HG03060 (cell line): Measurements from ENCODE around the gene UTY.

Experiments used
- ATAC-seq: cut with Tn5 transposase; IDR thresholded peaks from one replicate; pipeline ENCODE4 v1.9.1; 2021; ENCODE audit warnings: low read depth, moderate number of reproducible peaks; ENCODE audit not compliant: unreplicated experiment

UTY gene

GRCh38 chrY:13479828-13480227 lies at the start of gene UTY:
TSS of gene UTY (minus strand) at chrY:13480033. CDS start at chrY:13479665, 368 bp downstream.
- peak; percentile 89 for ATAC-seq

GRCh38 chrY:13520474-13520873 lies 40.6 kb upstream of the UTY start:
- no peak for ATAC-seq

- ATAC-seq = no peak
These were observed 21.4 kb upstream of the UTY start for GRCh38 chrY:13501215-13501614.

GRCh38 chrY:13493737-13494136 lies 13.9 kb upstream of the UTY start:
- no peak for ATAC-seq

GRCh38 chrY:13492408-13492807 lies 12.6 kb upstream of the UTY start:
- no peak for ATAC-seq

- ATAC-seq = no peak
These were observed 8.9 kb upstream of the UTY start for GRCh38 chrY:13488738-13489137.

- no peak for ATAC-seq
These were observed 617 bp downstream of the UTY start for GRCh38 chrY:13479121-13479711.

- no peak for ATAC-seq
These were observed 1.6 kb downstream of the UTY start for GRCh38 chrY:13478126-13478785.

GRCh38 chrY:13474997-13475396 lies 4.8 kb downstream of the UTY start:
- ATAC-seq = no peak

GRCh38 chrY:13451572-13451971 lies 28.3 kb downstream of the UTY start:
- no peak for ATAC-seq

GRCh38 chrY:13450596-13451130 lies 29.2 kb downstream of the UTY start:
- no peak for ATAC-seq

- ATAC-seq = no peak
These were observed 34.3 kb downstream of the UTY start for GRCh38 chrY:13445566-13445965.

- ATAC-seq = no peak
These were observed 36.7 kb downstream of the UTY start for GRCh38 chrY:13443146-13443545.

GRCh38 chrY:13440811-13441210 lies 39.0 kb downstream of the UTY start:
- ATAC-seq = no peak

GRCh38 chrY:13435968-13436937 lies 43.6 kb downstream of the UTY start:
- peak; percentile 90 for ATAC-seq

GRCh38 chrY:13435206-13435967 lies 44.4 kb downstream of the UTY start:
- ATAC-seq = no peak

- ATAC-seq = no peak
These were observed 47.4 kb downstream of the UTY start for GRCh38 chrY:13432293-13433025.

- no peak for ATAC-seq
These were observed 50.3 kb downstream of the UTY start for GRCh38 chrY:13429551-13429950.

- no peak for ATAC-seq
These were observed 56.5 kb downstream of the UTY start for GRCh38 chrY:13423281-13423732.
